ENCODE results near the gene RNPEPL1. TPM values are rescaled to one million over a fixed set of nuclear protein-coding genes. Genes with fewer than 3 reads are reported as not detected.
A peak's percentile ranks its signal among the peaks of the same experiment; 100 is the strongest.

RNPEPL1 gene
- total RNA-seq, 3 donors from 2014 or later (not counting 1 experiment from before 2014, with no cell fraction given), result 145 to 167 (median 164) TPM

- peak overlapping the region in 1 of 2 donors; percentile 77 for H3K27ac Mint-ChIP-seq
- WGBS (ENCODE audit: insufficient coverage), result 88% methylated on average over 8 of the region's 8 CpGs
- H3K27me3 Mint-ChIP-seq (ENCODE audit: low read depth in 2 of 2), result no peaks in the 10 kb centered on the region
- H3K36me3 ChIP-seq (ENCODE audit: control insufficient read depth, insufficient read depth, low read length), result peaks cover 48% of the 10 kb centered on the region
- TF ChIP-seq CTCF (IDR thresholded peaks at IDR 0.05), result no peak
- H3K36me3 Mint-ChIP-seq, result no peaks in the 10 kb centered on the region
- no peaks in the 10 kb centered on the region for H3K9me3 Mint-ChIP-seq
- H3K4me3 ChIP-seq (ENCODE audit: low read length), result no peak overlapping the region
- no peak overlapping the region for H3K27ac ChIP-seq (ENCODE audit: low read length)
- DNase-seq (no peak), ATAC-seq (no peak)
- intact Hi-C loops (cut with micrococcal nuclease), result no loop called here
- H3K4me1 Mint-ChIP-seq, result peaks cover 21 to 40% of the 10 kb centered on the region in 2 donors
- no peak overlapping the region for H3K4me3 Mint-ChIP-seq
- peaks cover 25% of the 10 kb centered on the region for H3K4me1 ChIP-seq (ENCODE audit: control insufficient read depth, insufficient read depth, low read length)
- H3K27me3 ChIP-seq (ENCODE audit: control insufficient read depth, insufficient read depth, low read length), result no peaks in the 10 kb centered on the region
- no peaks in the 10 kb centered on the region for H3K9me3 ChIP-seq (ENCODE audit: control insufficient read depth, insufficient read depth, low read length)
Measured at GRCh38 chr2:240578488-240578887, 10.2 kb downstream of the RNPEPL1 start.

DNA sequence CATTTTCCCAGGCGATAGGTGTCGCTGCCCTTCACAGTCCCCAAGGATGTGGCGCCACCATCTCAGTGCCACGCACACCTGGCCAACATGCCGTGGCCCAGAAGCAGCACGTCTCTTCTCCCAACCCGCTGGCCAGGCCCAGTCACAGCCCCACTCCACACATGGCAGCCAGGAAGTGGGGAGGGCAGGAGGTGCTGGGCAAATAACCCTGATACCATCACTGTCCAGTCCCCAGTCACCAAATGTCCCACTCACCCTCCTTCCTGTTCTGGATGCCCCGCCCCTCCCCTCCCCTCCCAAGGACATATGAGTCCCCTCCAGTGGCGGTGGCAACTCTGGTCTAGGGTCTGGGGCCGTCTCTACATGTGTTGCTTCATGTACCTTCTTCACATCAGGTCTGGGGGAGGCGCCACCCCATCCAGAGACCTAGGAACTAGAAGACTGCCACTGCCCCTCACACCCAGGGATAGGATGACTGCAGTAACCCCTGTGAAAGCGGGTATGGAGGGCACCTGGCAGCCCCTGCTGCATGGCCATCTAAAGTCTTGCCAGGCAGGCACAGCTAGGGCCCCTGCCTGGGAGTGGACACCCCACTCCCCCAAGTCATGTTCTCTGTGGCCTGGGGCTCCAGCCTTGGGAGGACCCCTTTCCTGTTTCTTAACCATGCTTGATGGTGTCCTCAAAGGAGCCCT is 10.9 kb downstream of the RNPEPL1 start:
- Histone ChIP-seq H3K27ac (ENCODE audit: low read length) (peak overlapping the region; percentile 43), H3K9me3 (ENCODE audit: control insufficient read depth, insufficient read depth, low read length) (no peaks in the 10 kb centered on the region), H3K27me3 (ENCODE audit: control insufficient read depth, insufficient read depth, low read length) (no peaks in the 10 kb centered on the region), H3K4me1 (ENCODE audit: control insufficient read depth, insufficient read depth, low read length) (peaks cover 28% of the 10 kb centered on the region), H3K36me3 (ENCODE audit: control insufficient read depth, insufficient read depth, low read length) (peaks cover 43% of the 10 kb centered on the region), H3K4me3 (ENCODE audit: low read length) (no peak overlapping the region)
- peak in 1 of 3 donors; percentile 23 for ATAC-seq
- TF ChIP-seq CTCF (IDR thresholded peaks at IDR 0.05), result no peak
- Mint-ChIP-seq H3K4me1 (peaks cover 22 to 40% of the 10 kb centered on the region in 2 donors), H3K27ac (peak overlapping the region; percentile 71 to 77), H3K27me3 (ENCODE audit: low read depth in 2 of 2) (no peaks in the 10 kb centered on the region), H3K4me3 (no peak overlapping the region), H3K9me3 (no peaks in the 10 kb centered on the region), H3K36me3 (no peaks in the 10 kb centered on the region)
- WGBS (ENCODE audit: insufficient coverage), result 78% methylated on average over 12 of the region's 12 CpGs
- no peak for DNase-seq
- intact Hi-C loops (cut with micrococcal nuclease), result no loop called here

- TF ChIP-seq CTCF (IDR thresholded peaks at IDR 0.05), result no peak
- Mint-ChIP-seq H3K4me1 (peaks cover 30 to 41% of the 10 kb centered on the region in 2 donors), H3K9me3 (no peaks in the 10 kb centered on the region), H3K27me3 (ENCODE audit: low read depth in 2 of 2) (no peaks in the 10 kb centered on the region), H3K27ac (peak overlapping the region; percentile 71 to 77), H3K36me3 (no peaks in the 10 kb centered on the region), H3K4me3 (no peak overlapping the region)
- peak in 1 of 2 donors; percentile 91 for DNase-seq
- ATAC-seq, result peak; percentile 64 to 75 (median 70)
- no peaks in the 10 kb centered on the region for H3K9me3 ChIP-seq (ENCODE audit: control insufficient read depth, insufficient read depth, low read length)
- intact Hi-C loops (cut with micrococcal nuclease), result no loop called here
- H3K4me1 ChIP-seq (ENCODE audit: control insufficient read depth, insufficient read depth, low read length), result peaks cover 35% of the 10 kb centered on the region
- WGBS (ENCODE audit: insufficient coverage), result 73% methylated on average over 27 of the region's 27 CpGs
- peak overlapping the region; percentile 43 for H3K27ac ChIP-seq (ENCODE audit: low read length)
- peaks cover 35% of the 10 kb centered on the region for H3K36me3 ChIP-seq (ENCODE audit: control insufficient read depth, insufficient read depth, low read length)
- H3K27me3 ChIP-seq (ENCODE audit: control insufficient read depth, insufficient read depth, low read length), result no peaks in the 10 kb centered on the region
- no peak overlapping the region for H3K4me3 ChIP-seq (ENCODE audit: low read length)
Measured at GRCh38 chr2:240579771-240580614, 11.7 kb downstream of the RNPEPL1 start.
